Smooth muscle cell (in vitro differentiated cells): ENCODE data around the gene SMIM44. TPM values are rescaled to one million over a fixed set of nuclear protein-coding genes. Genes with fewer than 3 reads are reported as not detected.

Experiments
- DNase-seq: peaks from one replicate; lab custom pipeline; 2025; ENCODE audit not compliant: unreplicated experiment; lab: John Stamatoyannopoulos, UW
- H2AFZ ChIP-seq: fragments of 200-600 bp; sonication (generic); 2 replicates; pipeline ENCODE4 v1.6.0; 2016; ENCODE audit warnings: antibody characterized with exemption, low read depth, mild to moderate bottlenecking
- H3F3A ChIP-seq: fragments of 200-600 bp; sonication (generic); 2 replicates; pipeline ENCODE4 v1.6.0; 2017; ENCODE audit warnings: antibody characterized with exemption, low read depth
- H3K27ac ChIP-seq: fragments of 200-600 bp; sonication (generic); 2 replicates; pipeline ENCODE4 v1.5.1; 2016; ENCODE audit warnings: low read depth, mild to moderate bottlenecking
- H3K27me3 ChIP-seq: fragments of 200-600 bp; sonication (generic); 2 replicates; pipeline ENCODE4 v1.6.1; 2016; ENCODE audit warnings: low read depth, mild to moderate bottlenecking
- H3K36me3 ChIP-seq: fragments of 200-600 bp; sonication (generic); 2 replicates; pipeline ENCODE4 v1.5.1; 2016; ENCODE audit warnings: low read depth
- H3K4me1 ChIP-seq: fragments of 200-600 bp; sonication (generic); 2 replicates; pipeline ENCODE4 v1.5.1; 2016; ENCODE audit warnings: low read depth
- H3K4me2 ChIP-seq: fragments of 200-600 bp; sonication (generic); 2 replicates; pipeline ENCODE4 v1.6.0; 2016; ENCODE audit warnings: mild to moderate bottlenecking
- H3K4me3 ChIP-seq: fragments of 200-600 bp; sonication (generic); 2 replicates; pipeline ENCODE4 v1.5.1; 2016; ENCODE audit warnings: mild to moderate bottlenecking
- H3K79me2 ChIP-seq: fragments of 200-600 bp; sonication (generic); 2 replicates; pipeline ENCODE4 v1.6.0; 2016; ENCODE audit warnings: low read depth, mild to moderate bottlenecking
- H3K9ac ChIP-seq: fragments of 200-600 bp; sonication (generic); 2 replicates; pipeline ENCODE4 v1.6.0; 2016; ENCODE audit warnings: low read depth
- H3K9me3 ChIP-seq: fragments of 200-600 bp; sonication (generic); replicated peaks from 2 replicates; pipeline ENCODE4 v1.5.1; 2016; ENCODE audit warnings: low read depth
- H4K20me1 ChIP-seq: fragments of 200-600 bp; sonication (generic); 2 replicates; pipeline ENCODE4 v1.6.0; 2016; ENCODE audit warnings: low read depth
- WGBS: methylation state at CpG from one replicate; pipeline ENCODE4 v1.1.7; 2016; ENCODE audit warnings: low lambda C conversion rate; 5-methylcytosine and 5-hydroxymethylcytosine counted together
- polyA plus RNA-seq: library from polyadenylated mRNA; unstranded; fragments of >200 nt; fragmentation: Nextera tagmentation; extraction: Ambion mirVana; gene quantifications from 2 replicates; pipeline ENCODE4 v1.2.1, GENCODE V29; 2016
- total RNA-seq: library from RNA; depleted of rRNA; stranded (reverse); fragments of >200 nt; gene quantifications from 2 replicates; pipeline ENCODE4 v1.2.3, GENCODE V29; 2014
- TF ChIP-seq, protein P1 (sequence below): fragments of 200-600 bp; sonication (generic); IDR thresholded peaks from 2 replicates; pipeline ENCODE4 v1.5.1; 2017; ENCODE audit warnings: borderline replicate concordance, mild to moderate bottlenecking, antibody characterized with exemption; ENCODE audit not compliant: insufficient read depth, poor library complexity, severe bottlenecking

Gene SMIM44
- total and polyA plus RNA-seq, 2 experiments from 2014 or later: not detected

DNA sequence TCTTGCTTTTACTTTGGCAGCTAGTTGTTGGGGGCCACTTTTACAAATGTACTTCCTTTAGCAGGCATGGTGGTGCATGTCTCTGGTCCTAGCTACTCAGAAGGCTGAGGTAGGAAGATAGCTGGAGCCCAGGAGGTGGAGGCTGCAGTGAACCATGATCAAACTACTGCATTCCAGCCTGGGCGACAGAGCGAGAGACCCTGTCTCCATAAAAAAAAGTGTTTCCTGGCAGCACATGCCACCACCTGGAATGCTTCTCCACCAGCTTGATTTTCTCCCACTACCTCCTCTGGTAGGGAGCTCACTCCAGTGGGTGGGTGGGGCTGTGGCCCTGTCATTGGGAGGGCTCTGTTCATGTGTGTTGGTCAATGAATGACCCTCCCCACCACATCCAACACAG lies 35.4 kb upstream of the SMIM44 start:
- Histone ChIP-seq H3K27me3 (no peaks in the 10 kb centered on the region), H3F3A (no peaks in the 10 kb centered on the region), H3K4me1 (no peaks in the 10 kb centered on the region), H3K36me3 (no peaks in the 10 kb centered on the region), H3K4me3 (no peak overlapping the region), H2AFZ (no peak overlapping the region), H3K9ac (no peak overlapping the region), H3K27ac (no peak overlapping the region), H4K20me1 (peaks cover 100% of the 10 kb centered on the region), H3K9me3 (no peaks in the 10 kb centered on the region), H3K4me2 (no peak overlapping the region), H3K79me2 (peaks cover 78% of the 10 kb centered on the region)
- no peak for DNase-seq
- TF ChIP-seq, protein P1, sequence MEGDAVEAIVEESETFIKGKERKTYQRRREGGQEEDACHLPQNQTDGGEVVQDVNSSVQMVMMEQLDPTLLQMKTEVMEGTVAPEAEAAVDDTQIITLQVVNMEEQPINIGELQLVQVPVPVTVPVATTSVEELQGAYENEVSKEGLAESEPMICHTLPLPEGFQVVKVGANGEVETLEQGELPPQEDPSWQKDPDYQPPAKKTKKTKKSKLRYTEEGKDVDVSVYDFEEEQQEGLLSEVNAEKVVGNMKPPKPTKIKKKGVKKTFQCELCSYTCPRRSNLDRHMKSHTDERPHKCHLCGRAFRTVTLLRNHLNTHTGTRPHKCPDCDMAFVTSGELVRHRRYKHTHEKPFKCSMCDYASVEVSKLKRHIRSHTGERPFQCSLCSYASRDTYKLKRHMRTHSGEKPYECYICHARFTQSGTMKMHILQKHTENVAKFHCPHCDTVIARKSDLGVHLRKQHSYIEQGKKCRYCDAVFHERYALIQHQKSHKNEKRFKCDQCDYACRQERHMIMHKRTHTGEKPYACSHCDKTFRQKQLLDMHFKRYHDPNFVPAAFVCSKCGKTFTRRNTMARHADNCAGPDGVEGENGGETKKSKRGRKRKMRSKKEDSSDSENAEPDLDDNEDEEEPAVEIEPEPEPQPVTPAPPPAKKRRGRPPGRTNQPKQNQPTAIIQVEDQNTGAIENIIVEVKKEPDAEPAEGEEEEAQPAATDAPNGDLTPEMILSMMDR: no peak
- WGBS: 86% methylated on average over 2 of the region's 2 CpGs

GRCh38 chr19:3518255-3518654 lies 35.0 kb upstream of the SMIM44 start:
- no peaks in the 10 kb centered on the region for H3F3A ChIP-seq
- 82% methylated on average over 10 of the region's 10 CpGs for WGBS

DNA sequence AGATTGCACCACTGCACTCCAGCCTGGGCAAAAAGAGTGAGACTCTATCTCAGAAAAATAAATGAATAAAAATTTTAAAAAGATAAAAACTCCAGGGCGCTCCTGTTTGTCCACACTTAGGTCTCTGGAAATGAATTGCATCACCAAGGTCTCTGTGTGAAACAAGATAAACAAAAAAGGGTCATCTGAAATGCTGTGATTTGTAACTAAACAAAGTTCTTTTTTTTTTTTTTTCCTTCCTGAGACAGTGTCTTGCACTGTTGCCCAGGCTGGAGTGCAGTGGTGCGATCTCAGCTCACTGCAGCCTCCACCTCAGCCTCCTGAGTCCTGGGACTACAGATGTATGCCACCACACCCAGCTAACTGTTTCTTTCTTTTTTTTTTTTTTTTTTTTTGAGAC lies 34.4 kb upstream of the SMIM44 start:
- TF ChIP-seq, protein P1: no peak
- no peak overlapping the region for H2AFZ ChIP-seq
- no peak overlapping the region for H3K4me3 ChIP-seq
- H3F3A ChIP-seq: no peaks in the 10 kb centered on the region
- DNase-seq: no peak
- no peaks in the 10 kb centered on the region for H3K4me1 ChIP-seq
- H3K27me3 ChIP-seq: no peaks in the 10 kb centered on the region
- no peaks in the 10 kb centered on the region for H3K36me3 ChIP-seq
- peaks cover 87% of the 10 kb centered on the region for H3K79me2 ChIP-seq
- H3K9ac ChIP-seq: no peak overlapping the region
- H3K9me3 ChIP-seq: no peaks in the 10 kb centered on the region
- no peak overlapping the region for H3K27ac ChIP-seq
- H3K4me2 ChIP-seq: no peak overlapping the region
- peaks cover 100% of the 10 kb centered on the region for H4K20me1 ChIP-seq
- 91% methylated on average over 2 of the region's 2 CpGs for WGBS

More at GRCh38 chr19:3518255-3518654, 35.0 kb upstream of the SMIM44 start:
- H3K27me3 ChIP-seq: no peaks in the 10 kb centered on the region
- H3K4me2 ChIP-seq: no peak overlapping the region
- H3K9me3 ChIP-seq: no peaks in the 10 kb centered on the region
- H3K4me1 ChIP-seq: no peaks in the 10 kb centered on the region
- H3K79me2 ChIP-seq: peaks cover 82% of the 10 kb centered on the region
- H4K20me1 ChIP-seq: peaks cover 100% of the 10 kb centered on the region
- no peaks in the 10 kb centered on the region for H3K36me3 ChIP-seq
- TF ChIP-seq, protein P1: no peak
- no peak overlapping the region for H3K9ac ChIP-seq
- no peak for DNase-seq
- H2AFZ ChIP-seq: no peak overlapping the region
- H3K27ac ChIP-seq: no peak overlapping the region
- no peak overlapping the region for H3K4me3 ChIP-seq

GRCh38 chr19:3516675-3517207 lies 33.5 kb upstream of the SMIM44 start:
- Histone ChIP-seq H2AFZ (no peak overlapping the region), H3K9ac (no peak overlapping the region), H3K4me1 (no peaks in the 10 kb centered on the region), H3K79me2 (peaks cover 87% of the 10 kb centered on the region), H3K4me3 (no peak overlapping the region), H3K4me2 (no peak overlapping the region), H3K36me3 (no peaks in the 10 kb centered on the region), H3K27me3 (no peaks in the 10 kb centered on the region), H4K20me1 (peaks cover 100% of the 10 kb centered on the region), H3K9me3 (no peaks in the 10 kb centered on the region), H3F3A (no peaks in the 10 kb centered on the region), H3K27ac (no peak overlapping the region)
- DNase-seq: no peak
- TF ChIP-seq, protein P1: no peak
- 96% methylated on average over 15 of the region's 15 CpGs for WGBS
